Fibroblast of the aortic adventitia (primary cell): ENCODE data around the gene SORBS1. TPM values are rescaled to one million over a fixed set of nuclear protein-coding genes. Genes with fewer than 3 reads are reported as not detected.

Experiments
- DNase-seq: peaks from one replicate; pipeline ENCODE4 v3.0.0-alpha.2; 2010; ENCODE audit warnings: low read depth
- H3K4me3 ChIP-seq: 2 replicates; pipeline ENCODE4 v1.5.1; 2011; ENCODE audit warnings: low read depth, mild to moderate bottlenecking, control low read depth, low read length, moderate library complexity
- total RNA-seq: library from RNA; depleted of rRNA; stranded (reverse); fragments of >200 nt; gene quantifications from 2 replicates; pipeline ENCODE4 v1.2.3, GENCODE V29; 2012; ENCODE audit warnings: low replicate concordance
- TF ChIP-seq, protein P1 (sequence below): IDR thresholded peaks from 2 replicates; pipeline ENCODE4 v1.5.1; 2011; ENCODE audit warnings: mild to moderate bottlenecking, low read length, control low read depth, inconsistent platforms; ENCODE audit not compliant: insufficient read depth

The SORBS1 gene
- total RNA-seq, 1 donor, result 0.36 TPM

GRCh38 chr10:95406651-95407280 is 154.4 kb downstream of the SORBS1 start:
- H3K4me3 ChIP-seq, result no peak overlapping the region
- no peak for DNase-seq
- TF ChIP-seq, protein P1, sequence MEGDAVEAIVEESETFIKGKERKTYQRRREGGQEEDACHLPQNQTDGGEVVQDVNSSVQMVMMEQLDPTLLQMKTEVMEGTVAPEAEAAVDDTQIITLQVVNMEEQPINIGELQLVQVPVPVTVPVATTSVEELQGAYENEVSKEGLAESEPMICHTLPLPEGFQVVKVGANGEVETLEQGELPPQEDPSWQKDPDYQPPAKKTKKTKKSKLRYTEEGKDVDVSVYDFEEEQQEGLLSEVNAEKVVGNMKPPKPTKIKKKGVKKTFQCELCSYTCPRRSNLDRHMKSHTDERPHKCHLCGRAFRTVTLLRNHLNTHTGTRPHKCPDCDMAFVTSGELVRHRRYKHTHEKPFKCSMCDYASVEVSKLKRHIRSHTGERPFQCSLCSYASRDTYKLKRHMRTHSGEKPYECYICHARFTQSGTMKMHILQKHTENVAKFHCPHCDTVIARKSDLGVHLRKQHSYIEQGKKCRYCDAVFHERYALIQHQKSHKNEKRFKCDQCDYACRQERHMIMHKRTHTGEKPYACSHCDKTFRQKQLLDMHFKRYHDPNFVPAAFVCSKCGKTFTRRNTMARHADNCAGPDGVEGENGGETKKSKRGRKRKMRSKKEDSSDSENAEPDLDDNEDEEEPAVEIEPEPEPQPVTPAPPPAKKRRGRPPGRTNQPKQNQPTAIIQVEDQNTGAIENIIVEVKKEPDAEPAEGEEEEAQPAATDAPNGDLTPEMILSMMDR, result no peak

DNA sequence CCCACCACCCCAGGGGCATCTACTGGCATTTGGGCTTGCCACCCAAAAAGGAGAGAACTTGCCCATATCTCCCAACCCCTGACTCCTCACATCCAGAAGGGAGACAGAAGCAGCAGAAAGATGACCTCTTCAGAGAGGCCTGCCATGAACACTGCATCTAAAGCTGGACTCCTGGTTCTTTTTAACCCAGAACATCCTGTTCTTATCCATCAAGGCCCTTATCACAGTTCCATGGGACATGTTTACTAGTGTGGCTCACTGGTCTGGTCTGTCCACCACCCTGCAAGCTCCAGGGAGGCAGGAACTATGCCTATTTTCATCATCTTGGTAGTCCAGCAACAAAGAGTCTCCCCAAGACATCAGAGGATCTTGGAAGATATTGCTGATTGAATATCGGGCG is 155.5 kb downstream of the SORBS1 start:
- DNase-seq, result no peak
- TF ChIP-seq, protein P1, result no peak
- no peak overlapping the region for H3K4me3 ChIP-seq

DNA sequence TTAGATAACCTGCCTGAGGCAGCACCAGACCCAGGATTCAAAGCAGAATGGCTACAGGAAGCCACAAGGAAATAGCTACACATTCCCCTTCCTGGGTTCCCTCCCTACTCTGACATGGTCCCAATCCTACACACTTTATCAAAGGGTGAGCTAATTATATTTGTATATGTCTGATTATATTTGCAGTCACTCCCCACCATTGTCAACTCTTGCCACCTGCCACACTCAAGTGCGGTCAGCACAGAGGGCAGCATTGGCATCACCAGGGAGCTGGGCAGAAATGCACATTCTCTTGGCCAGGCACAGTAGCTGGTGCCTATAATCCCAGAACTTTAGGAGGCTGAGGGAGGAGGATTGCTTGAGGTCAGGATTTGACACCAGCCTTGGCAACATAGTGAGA is 156.3 kb downstream of the SORBS1 start:
- no peak overlapping the region for H3K4me3 ChIP-seq
- DNase-seq, result no peak
- TF ChIP-seq, protein P1, result no peak

DNA sequence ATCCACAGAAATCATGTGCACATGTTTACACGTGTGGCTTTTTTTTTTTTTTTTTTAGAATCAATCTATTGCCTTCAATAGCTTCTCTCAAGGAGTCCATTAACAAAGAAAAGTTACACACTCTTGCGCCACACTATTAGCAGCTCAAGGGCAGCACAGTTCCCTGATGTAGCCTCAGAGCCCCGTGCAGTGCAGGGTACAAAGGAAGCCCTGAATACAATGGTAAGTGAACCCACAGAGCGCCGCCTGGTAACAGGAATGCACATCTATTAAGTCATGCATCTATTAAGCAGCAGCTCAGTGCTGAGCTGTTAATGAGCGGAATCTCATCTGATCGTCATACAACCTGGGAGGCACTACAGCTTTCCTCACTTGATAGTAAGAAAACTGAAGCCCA is 156.7 kb downstream of the SORBS1 start:
- TF ChIP-seq, protein P1, result no peak
- DNase-seq, result no peak

GRCh38 chr10:95403700-95404461 is 157.3 kb downstream of the SORBS1 start:
- TF ChIP-seq, protein P1, result no peak
- no peak overlapping the region for H3K4me3 ChIP-seq
- no peak for DNase-seq

More for the DNA sequence above, 156.7 kb downstream of the SORBS1 start:
- H3K4me3 ChIP-seq, result no peak overlapping the region

DNA sequence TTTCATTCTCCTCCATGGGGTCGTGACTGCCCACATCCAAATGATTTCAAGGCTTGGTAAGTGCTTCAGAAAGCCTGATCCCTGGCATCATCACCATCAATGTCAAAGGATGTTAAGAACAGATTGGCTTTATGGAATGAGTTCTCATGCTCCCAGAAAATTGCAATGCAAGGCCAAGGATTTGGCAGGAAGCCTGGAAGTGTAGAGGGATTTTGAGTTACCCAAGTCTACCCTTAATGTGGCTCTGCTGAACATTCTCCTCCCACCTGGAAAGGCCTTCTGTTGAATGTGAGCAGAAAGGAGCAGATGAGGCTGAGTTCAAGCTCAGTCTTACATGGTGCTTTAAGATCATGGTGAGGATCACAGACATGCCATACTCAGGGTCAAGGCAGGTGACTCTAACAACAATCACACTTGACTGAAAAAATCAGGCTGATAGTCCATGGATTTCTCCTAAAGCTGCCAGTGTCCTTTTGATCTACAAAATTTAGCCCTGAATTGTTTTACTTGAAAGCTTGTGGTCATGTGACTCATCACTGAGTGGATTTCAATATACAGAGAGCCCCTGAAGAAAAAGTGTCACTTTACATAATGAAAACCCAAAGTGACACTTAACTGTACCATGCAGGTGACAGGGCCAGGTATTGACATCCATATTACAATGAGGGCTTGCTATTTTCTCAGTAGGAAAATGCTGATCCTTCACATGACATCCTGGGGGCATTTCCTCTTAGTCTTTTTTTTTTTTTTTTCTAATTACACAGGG is 159.3 kb downstream of the SORBS1 start:
- TF ChIP-seq, protein P1, result no peak
- no peak overlapping the region for H3K4me3 ChIP-seq
- no peak for DNase-seq
